Astrocyte of the spinal cord (primary cell): ENCODE results near the gene FLT1.

Source experiments
- DNase-seq: peaks from one replicate; pipeline ENCODE4 v3.0.0; 2011; ENCODE audit warnings: low read depth, low spot score
- H3K4me3 ChIP-seq: 2 replicates; pipeline ENCODE4 v1.5.1; 2011; ENCODE audit warnings: low read depth, mild to moderate bottlenecking, low read length, moderate library complexity
- CTCF ChIP-seq: IDR thresholded peaks from 2 replicates; pipeline ENCODE4 v1.5.1; 2012; ENCODE audit warnings: low read depth, mild to moderate bottlenecking, low read length, inconsistent platforms
- in situ Hi-C: cut with HindIII; loops from 2 replicates; pipeline ENCODE4 v1.10.0; 2017; ENCODE audit warnings: low sequenced_read_pairs

FLT1 gene

GRCh38 chr13:28429685-28430290 lies 65.1 kb downstream of the FLT1 start:
- in situ Hi-C loops = no loop called here
- no peak for TF ChIP-seq CTCF
- DNase-seq = no peak
- no peak overlapping the region for H3K4me3 ChIP-seq

- no peak for DNase-seq
- TF ChIP-seq CTCF = no peak
- H3K4me3 ChIP-seq = no peak overlapping the region
- in situ Hi-C loops = no loop called here
Observed at GRCh38 chr13:28429096-28429495, 65.8 kb downstream of the FLT1 start.

- DNase-seq = no peak
- H3K4me3 ChIP-seq = no peak overlapping the region
- TF ChIP-seq CTCF = no peak
- in situ Hi-C loops = no loop called here
Observed at GRCh38 chr13:28426381-28426780, 68.5 kb downstream of the FLT1 start.

GRCh38 chr13:28425793-28426192 lies 69.1 kb downstream of the FLT1 start:
- no peak for DNase-seq
- H3K4me3 ChIP-seq = no peak overlapping the region
- in situ Hi-C loops = no loop called here
- no peak for TF ChIP-seq CTCF

GRCh38 chr13:28424541-28424940 lies 70.4 kb downstream of the FLT1 start:
- DNase-seq = no peak
- TF ChIP-seq CTCF = no peak
- no peak overlapping the region for H3K4me3 ChIP-seq
- in situ Hi-C loops = no loop called here

GRCh38 chr13:28423010-28423409 lies 71.9 kb downstream of the FLT1 start:
- TF ChIP-seq CTCF = no peak
- in situ Hi-C loops = no loop called here
- no peak overlapping the region for H3K4me3 ChIP-seq
- no peak for DNase-seq
